Measurements from ENCODE around the gene CDC16.
"Not testable (repeated sequence)": the region's sequence is repeated elsewhere in the genome, so short reads cannot be mapped to it uniquely, and the experiment has no call there.

Gene CDC16

DNA sequence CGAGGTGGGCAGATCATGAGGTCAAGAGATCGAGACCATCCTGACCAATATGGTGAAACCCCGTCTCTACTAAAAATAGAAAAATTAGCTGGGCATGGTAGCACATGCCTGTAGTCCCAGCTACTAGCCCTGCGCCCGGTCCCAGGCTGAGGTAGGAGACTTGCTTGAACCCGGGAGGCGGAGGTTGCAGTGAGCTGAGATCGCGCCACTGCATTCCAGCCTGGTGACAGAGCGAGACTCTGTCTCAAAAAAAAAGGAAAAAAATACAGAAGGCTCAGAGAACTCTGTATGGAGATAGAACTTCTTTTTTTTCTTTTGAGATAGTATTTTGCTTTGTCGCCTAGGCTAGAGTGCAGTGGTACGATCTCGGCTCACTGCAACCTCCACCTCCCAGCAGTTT is 29.6 kb downstream of the CDC16 start:
- not testable (repeated sequence) for DNase-seq

GRCh38 chr13:114264886-114265611 is 30.4 kb downstream of the CDC16 start:
- DNase-seq = no peak

- DNase-seq = no peak
These were observed 31.5 kb downstream of the CDC16 start for GRCh38 chr13:114266241-114266640.

- no peak for DNase-seq
These were observed 33.9 kb downstream of the CDC16 start for GRCh38 chr13:114268344-114269280.

- DNase-seq = no peak
These were observed 34.6 kb downstream of the CDC16 start for GRCh38 chr13:114269281-114269770.

DNA sequence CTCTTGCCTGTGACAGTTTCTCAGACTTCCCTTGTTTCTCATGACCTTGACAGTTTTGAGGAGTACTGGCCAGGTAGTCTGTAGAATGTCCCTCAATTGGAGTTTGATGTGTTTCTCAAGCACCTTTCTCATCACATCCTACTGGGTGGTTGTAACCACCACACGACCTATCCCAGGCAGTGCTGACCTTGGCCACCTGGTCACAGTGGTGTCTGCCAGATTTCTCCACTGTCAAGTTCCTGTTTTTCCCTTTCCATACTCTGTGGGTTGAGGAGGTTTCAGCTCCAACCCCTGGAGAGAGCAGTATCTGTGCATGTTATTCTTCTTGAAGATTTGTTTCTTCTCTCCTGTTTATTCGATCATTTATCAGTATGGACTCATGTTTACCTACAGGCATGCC is 38.3 kb downstream of the CDC16 start:
- no peak for DNase-seq

DNA sequence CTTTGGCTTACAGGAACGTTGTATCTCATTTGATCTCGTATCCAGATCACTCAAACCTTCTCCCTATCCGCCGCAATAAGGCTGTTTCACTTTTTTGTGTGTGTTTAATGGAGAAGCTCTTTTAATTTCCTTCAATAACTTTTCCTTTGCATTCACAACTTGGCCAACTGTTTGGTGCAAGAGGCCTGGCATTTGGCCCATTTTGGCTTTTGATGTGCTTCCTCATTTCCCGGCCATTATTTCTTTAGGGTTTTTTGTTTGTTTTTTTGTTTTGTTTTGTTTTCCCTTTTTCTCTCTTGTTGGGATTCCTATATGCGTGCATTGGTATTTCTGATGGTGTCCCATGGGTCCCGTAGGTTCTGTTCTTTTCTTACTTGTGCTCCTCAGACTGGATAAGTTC is 40.6 kb downstream of the CDC16 start:
- DNase-seq = no peak

GRCh38 chr13:114279146-114279545 is 44.4 kb downstream of the CDC16 start:
- DNase-seq = no peak

GRCh38 chr13:114279758-114280355 is 45.2 kb downstream of the CDC16 start:
- DNase-seq = no peak

GRCh38 chr13:114281351-114282040 is 46.8 kb downstream of the CDC16 start, which contains the start of gene UPF3A:
Gene UPF3A, plus strand, starts transcription at chr13:114281601. Its CDS starts 39 bp downstream, at chr13:114281640.
- DNase-seq = peak; percentile 87 to 89

- peak in 1 of 2 experiments; percentile 41 for DNase-seq
These were observed 47.5 kb downstream of the CDC16 start for GRCh38 chr13:114282041-114282670.

DNA sequence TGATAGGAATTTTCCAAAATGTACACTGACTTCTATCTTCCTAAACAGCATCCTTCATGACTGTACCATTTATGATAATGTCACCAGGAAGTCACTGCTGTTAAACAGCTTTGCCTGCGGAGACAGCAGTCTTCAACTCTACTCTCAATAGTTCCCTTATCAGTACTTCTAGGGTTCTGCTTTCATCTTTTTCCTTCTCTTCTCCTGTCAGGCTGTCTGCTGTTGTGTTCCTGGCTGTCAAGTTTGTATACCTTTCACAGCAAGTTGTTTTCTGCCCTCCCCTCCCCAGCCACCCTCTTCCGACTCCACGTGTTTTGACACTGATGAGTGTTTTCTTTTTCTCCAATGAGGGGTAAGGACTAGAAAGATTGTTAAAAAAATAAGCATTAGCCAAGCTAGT is 48.9 kb downstream of the CDC16 start:
- DNase-seq = no peak

- no peak for DNase-seq
These were observed 50.0 kb downstream of the CDC16 start for GRCh38 chr13:114284680-114285079.

- no peak for DNase-seq
These were observed 50.6 kb downstream of the CDC16 start for GRCh38 chr13:114285166-114285808.

DNA sequence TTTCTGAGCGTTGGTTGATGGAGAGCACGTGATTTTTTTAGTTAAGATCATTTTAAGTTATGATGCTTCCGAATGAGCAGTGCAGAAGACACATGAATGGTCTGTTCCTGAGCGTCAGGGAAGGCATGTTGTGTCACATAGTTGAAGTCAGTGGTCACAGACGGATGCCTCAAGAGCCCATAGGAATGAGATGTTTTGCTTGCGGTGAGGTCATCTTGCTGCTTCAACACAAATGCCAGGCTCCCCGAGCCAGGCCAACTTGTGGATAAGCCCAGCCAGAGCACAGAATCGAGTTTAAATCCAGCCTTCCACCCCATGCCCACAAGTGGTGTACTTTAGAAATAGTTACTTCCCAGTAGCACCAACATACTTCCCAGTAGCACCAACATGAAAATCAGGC is 52.1 kb downstream of the CDC16 start:
- DNase-seq = no peak

DNA sequence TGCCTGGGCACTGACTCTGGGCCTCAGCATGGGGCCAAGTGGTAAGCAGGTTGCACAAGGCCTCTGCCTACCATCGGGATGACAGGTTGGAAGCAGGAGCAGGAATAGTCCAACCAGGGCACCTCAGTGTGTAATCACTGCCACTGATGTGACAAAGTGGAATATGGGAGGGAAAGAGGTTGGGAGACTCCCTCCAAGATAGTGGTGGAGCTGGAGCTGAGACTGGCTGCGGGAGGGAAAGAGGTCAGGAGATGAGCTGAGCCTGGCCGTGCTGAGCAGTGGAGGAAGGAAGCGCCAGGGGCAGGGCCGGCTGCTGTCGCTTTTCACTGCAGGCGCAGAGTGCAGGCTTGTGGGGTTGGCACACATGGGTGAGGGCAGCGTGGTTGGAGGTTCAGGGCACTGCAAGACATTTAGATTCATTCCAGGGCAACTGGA is 53.5 kb downstream of the CDC16 start:
- no peak for DNase-seq

- no peak for DNase-seq
These were observed 61.8 kb downstream of the CDC16 start for GRCh38 chr13:114296448-114296847.

GRCh38 chr13:114296902-114297301 is 62.2 kb downstream of the CDC16 start:
- DNase-seq = no peak

- DNase-seq = no peak
These were observed 64.2 kb downstream of the CDC16 start for GRCh38 chr13:114298866-114299265.

DNA sequence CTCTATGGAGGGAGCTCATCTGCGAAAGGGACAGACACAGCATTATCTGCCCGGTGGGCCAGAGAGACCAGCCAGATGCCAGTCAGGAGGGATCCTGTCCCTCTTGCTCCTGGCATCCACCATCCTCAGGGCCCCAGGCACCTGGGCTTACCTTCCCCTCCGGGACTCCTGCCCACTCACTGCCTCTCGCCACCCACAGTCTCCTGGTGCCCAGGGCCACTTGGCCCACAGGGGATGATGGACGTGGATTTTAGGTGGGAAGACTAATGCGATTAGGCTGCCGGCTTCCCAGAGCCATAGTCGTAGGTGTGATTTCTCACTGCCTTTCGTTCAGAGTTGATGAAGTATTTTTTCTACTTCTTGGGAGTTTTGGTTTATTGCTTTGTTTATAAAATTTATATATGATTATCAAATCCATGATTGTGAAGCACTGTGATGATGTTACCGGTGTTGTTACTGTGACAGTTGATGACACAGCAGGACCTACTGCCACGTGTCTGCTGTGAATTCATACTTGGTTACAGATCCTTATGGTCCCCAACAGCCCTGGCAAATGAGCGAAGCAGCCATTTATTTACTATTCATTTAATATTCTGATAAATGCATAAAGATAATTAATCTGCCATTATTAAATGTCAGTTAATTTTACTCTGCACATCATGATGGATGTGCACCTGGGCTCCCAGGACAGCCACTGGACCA is 65.1 kb downstream of the CDC16 start:
- no peak for DNase-seq

Data from NCI-H2081 (cell line).